Right lobe of liver (tissue), 6 donors: ENCODE data around the gene IQGAP3. TPM values are rescaled to one million over a fixed set of nuclear protein-coding genes. Genes with fewer than 3 reads are reported as not detected.
A peak's percentile ranks its signal among the peaks of the same experiment; 100 is the strongest.

Experiments
- ATAC-seq, 4 donors: fragments of 200-7000 bp; cut with Tn5 transposase; one replicate each; pipeline ENCODE4 v1.9.1; 2020; ENCODE audit warnings: mild to moderate bottlenecking in 4 of 4, moderate library complexity in 4 of 4
- DNase-seq, 3 donors: peaks; one replicate each; pipeline ENCODE4 v3.0.0-alpha.2; 2020
- H3K27ac ChIP-seq, 3 donors: fragments of 200-600 bp; one replicate each; pipeline ENCODE4 v1.8.0; 2022
- H3K27me3 ChIP-seq, 2 donors: fragments of 200-600 bp; one replicate each; pipeline ENCODE4 v1.8.0; 2022
- H3K36me3 ChIP-seq, 4 donors: fragments of 200-600 bp; sonication (generic) in 1 of 4; one replicate each; pipeline versions ENCODE4 v1.5.1 to v1.8.0; 2017 to 2022; ENCODE audit warnings: control low read depth in 1 of 4
- H3K4me1 ChIP-seq, 4 donors: fragments of 200-600 bp; sonication (generic) in 1 of 4; one replicate each; pipeline versions ENCODE4 v1.5.1 to v1.8.0; 2017 to 2022; ENCODE audit warnings: control low read depth in 1 of 4
- H3K4me3 ChIP-seq, 3 donors: fragments of 200-600 bp; one replicate each; pipeline ENCODE4 v1.8.0; 2022
- H3K9me3 ChIP-seq, 4 donors: fragments of 200-600 bp; sonication (generic) in 1 of 4; one replicate each; pipeline versions ENCODE4 v1.5.1 to v1.8.0; 2017 to 2022; ENCODE audit warnings: control low read depth in 1 of 4
- CTCF ChIP-seq, 4 donors: fragments of 200-600 bp in 3 of 4; fragments of 450-650 bp in 1 of 4; IDR thresholded peaks; one replicate each; pipeline versions ENCODE4 v1.5.1 to v1.8.0; 2016 to 2022; ENCODE audit warnings: antibody characterized with exemption in 4 of 4, mild to moderate bottlenecking in 2 of 4
- POLR2A ChIP-seq: fragments of 450-650 bp; IDR thresholded peaks from one replicate; pipeline ENCODE4 v1.6.1; 2017; ENCODE audit warnings: antibody characterized with exemption, mild to moderate bottlenecking
- WGBS: methylation state at CpG from one replicate; pipeline ENCODE4 v1.1.6; 2018; ENCODE audit warnings: low coverage, low lambda C conversion rate; ENCODE audit not compliant: insufficient coverage; ENCODE audit errors: missing lambda C conversion rate; 5-methylcytosine and 5-hydroxymethylcytosine counted together
- intact Hi-C, 2 donors: fragments of 100-400 bp; cut with DNase I; formaldehyde crosslinking; loops; one replicate each; pipeline versions ENCODE4 v1.11.2 to v1.14.1; 2022
- long read RNA-seq: library from polyadenylated mRNA; unstranded; transcript quantifications from one replicate; pipeline ENCODE4 v2.0.0, GENCODE V29; 2019
- total RNA-seq, 6 experiments: library from RNA; depleted of rRNA in 2 of 6; stranded (reverse); fragments of >200 nt in 2 of 6; fragmentation: NEBNext Ultra II Directional in 3 of 6; extraction: Animal tissue kit (Norgen Biotek cat#: 25700) in 3 of 6; gene quantifications; one replicate each; pipeline versions ENCODE4 v1.1.0 to v1.2.4, GENCODE V29; 2016 to 2023
- donor health status: DM: no; HTN: yes; CAD: no.
- donor health status: DM: no; HTN: no; CAD: no.
- donor health status: DM: no; HTN: no; CAD: no.
- donor health status: DM: no; HTN: yes; CAD: no.
- donor health status: DM: no; HTN: yes; CAD: no.

Gene IQGAP3
- 1 to 10 TPM in 3 of 6 experiments, under 1 TPM in 3; 0.07 to 2.6 (median 0.95) TPM for total RNA-seq
- long read RNA-seq = 0 reads

- peaks cover 0 to 6% of the 10 kb centered on the region in 2 donors for H3K27me3 ChIP-seq
- peaks cover 0 to 9% (median 4%) of the 10 kb centered on the region in 4 donors for H3K4me1 ChIP-seq
- H3K9me3 ChIP-seq = no peaks in the 10 kb centered on the region
- WGBS = 0% methylated on average over 13 of the region's 38 CpGs
- DNase-seq = peak; percentile 85 to 92 (median 89)
- H3K27ac ChIP-seq = no peak within 1 kb of the TSS
- ATAC-seq = peak; percentile 97 to 99 (median 98)
- intact Hi-C loops = no loop called here
- TF ChIP-seq CTCF (IDR thresholded peaks at IDR 0.05) (no peak), POLR2A (no peak)
- H3K4me3 ChIP-seq = peak within 1 kb of the TSS; percentile 20 to 42 (median 22)
- no peaks in the 10 kb centered on the region for H3K36me3 ChIP-seq
These were observed at the start of gene IQGAP3 for GRCh38 chr1:156571919-156572662. Gene IQGAP3 (minus strand): TSS chr1:156572565. CDS start chr1:156572529, 36 bp downstream.

GRCh38 chr1:156619582-156619955 lies 47.2 kb upstream of the IQGAP3 start:
- intact Hi-C loops = loop anchor here in 1 of 2 donors (10.0 kb wide), 1 partner anchor 235 kb away; no protein-coding TSS in a partner anchor
- no peaks in the 10 kb centered on the region for H3K36me3 ChIP-seq
- H3K9me3 ChIP-seq = no peaks in the 10 kb centered on the region
- peaks cover 0 to 7% (median 2%) of the 10 kb centered on the region in 4 donors for H3K4me1 ChIP-seq
- H3K27me3 ChIP-seq = peaks cover 5 to 13% of the 10 kb centered on the region in 2 donors
- no peak for DNase-seq
- TF ChIP-seq CTCF (IDR thresholded peaks at IDR 0.05) (no peak), POLR2A (no peak)
- 16% methylated on average over 6 of the region's 6 CpGs for WGBS
- no peak overlapping the region for H3K27ac ChIP-seq
- no peak for ATAC-seq
- H3K4me3 ChIP-seq = no peak overlapping the region

GRCh38 chr1:156618853-156619581 lies 46.7 kb upstream of the IQGAP3 start, which contains the start of gene HAPLN2:
Gene HAPLN2 (plus strand): TSS chr1:156619415. CDS start chr1:156623491, 4,076 bp downstream.
- Histone ChIP-seq H3K4me1 (peaks cover 0 to 2% (median 0%) of the 10 kb centered on the region in 4 donors), H3K9me3 (no peaks in the 10 kb centered on the region), H3K27ac (no peak within 1 kb of the TSS), H3K27me3 (peaks cover 5 to 10% of the 10 kb centered on the region in 2 donors), H3K4me3 (no peak within 1 kb of the TSS), H3K36me3 (no peaks in the 10 kb centered on the region)
- TF ChIP-seq POLR2A = no peak
- TF ChIP-seq CTCF (IDR thresholded peaks at IDR 0.05) = peak in 3 of 4 donors; percentile 22 to 36 (median 31)
- ATAC-seq (peak in 3 of 4 donors; percentile 33 to 48 (median 48)), DNase-seq (no peak)
- WGBS = 1% methylated on average over 7 of the region's 7 CpGs
- intact Hi-C loops = loop anchor here in 1 of 2 donors (10.0 kb wide), 1 partner anchor 234 kb away; no protein-coding TSS in a partner anchor

GRCh38 chr1:156616463-156616862 lies 44.1 kb upstream of the IQGAP3 start:
- ATAC-seq = peak in 3 of 4 donors; percentile 33 to 63 (median 46)
- 8% methylated on average over 4 of the region's 5 CpGs for WGBS
- H3K36me3 ChIP-seq = no peaks in the 10 kb centered on the region
- no peaks in the 10 kb centered on the region for H3K27me3 ChIP-seq
- no peak for DNase-seq
- no peak overlapping the region for H3K4me3 ChIP-seq
- TF ChIP-seq POLR2A (no peak), CTCF (IDR thresholded peaks at IDR 0.05) (no peak)
- no peaks in the 10 kb centered on the region for H3K9me3 ChIP-seq
- H3K4me1 ChIP-seq = no peaks in the 10 kb centered on the region
- no peak overlapping the region for H3K27ac ChIP-seq
- intact Hi-C loops = loop anchor here in 1 of 2 donors (10.0 kb wide), 1 partner anchor 232 kb away; no protein-coding TSS in a partner anchor
